Neural crest cell (in vitro differentiated cells): ENCODE data around the gene C17orf100. TPM values are rescaled to one million over a fixed set of nuclear protein-coding genes. Genes with fewer than 3 reads are reported as not detected.

Experiments
- DNase-seq: peaks from one replicate; pipeline ENCODE4 v3.0.0; 2021; ENCODE audit warnings: low read depth, mixed read lengths, low spot score
- H3K27ac Mint-ChIP-seq: one replicate; pipeline ENCODE4 v1.8.0; 2021; ENCODE audit warnings: mild to moderate bottlenecking, mixed read lengths; ENCODE audit not compliant: unreplicated experiment
- H3K27me3 Mint-ChIP-seq: 2 replicates; pipeline ENCODE4 v1.8.0; 2021; ENCODE audit warnings: low read depth, mild to moderate bottlenecking, mixed read lengths
- H3K36me3 Mint-ChIP-seq: 2 replicates; pipeline ENCODE4 v1.8.0; 2021; ENCODE audit warnings: low read depth, mild to moderate bottlenecking, mixed read lengths
- H3K4me1 Mint-ChIP-seq: 2 replicates; pipeline ENCODE4 v1.8.0; 2021; ENCODE audit warnings: mixed read lengths
- H3K4me3 Mint-ChIP-seq: one replicate; pipeline ENCODE4 v1.8.0; 2021; ENCODE audit warnings: mild to moderate bottlenecking, mixed read lengths
- H3K9me3 Mint-ChIP-seq: 2 replicates; pipeline ENCODE4 v1.8.0; 2021; ENCODE audit warnings: mixed read lengths
- CTCF ChIP-seq: fragments of 200-600 bp; sonication (generic); conservative IDR thresholded peaks from 2 replicates; pipeline ENCODE4 v1.5.0; 2021; ENCODE audit warnings: antibody characterized with exemption, mild to moderate bottlenecking
- total RNA-seq: library from RNA; stranded (reverse); gene quantifications from 2 replicates; pipeline ENCODE4 v1.2.1, GENCODE V29; 2021

C17orf100 gene
- total RNA-seq, 1 donor from 2014 or later, result 3.7 TPM

GRCh38 chr17:6610011-6610410 is 41.6 kb upstream of the C17orf100 start:
- H3K9me3 Mint-ChIP-seq, result no peaks in the 10 kb centered on the region
- DNase-seq, result no peak
- peaks cover 11% of the 10 kb centered on the region for H3K36me3 Mint-ChIP-seq
- H3K27me3 Mint-ChIP-seq, result no peaks in the 10 kb centered on the region
- H3K4me3 Mint-ChIP-seq, result no peak overlapping the region
- no peaks in the 10 kb centered on the region for H3K4me1 Mint-ChIP-seq
- H3K27ac Mint-ChIP-seq, result no peak overlapping the region
- TF ChIP-seq CTCF, result no peak

GRCh38 chr17:6611231-6611630 is 40.3 kb upstream of the C17orf100 start:
- no peak for DNase-seq
- no peak for TF ChIP-seq CTCF
- Mint-ChIP-seq H3K9me3 (no peaks in the 10 kb centered on the region), H3K27me3 (no peaks in the 10 kb centered on the region), H3K36me3 (peaks cover 6% of the 10 kb centered on the region), H3K4me1 (no peaks in the 10 kb centered on the region), H3K4me3 (no peak overlapping the region), H3K27ac (no peak overlapping the region)

- Mint-ChIP-seq H3K27me3 (no peaks in the 10 kb centered on the region), H3K27ac (no peak overlapping the region), H3K9me3 (no peaks in the 10 kb centered on the region), H3K4me1 (no peaks in the 10 kb centered on the region), H3K4me3 (no peak overlapping the region), H3K36me3 (peaks cover 4% of the 10 kb centered on the region)
- TF ChIP-seq CTCF, result no peak
- no peak for DNase-seq
Observed at GRCh38 chr17:6623941-6624340, 27.6 kb upstream of the C17orf100 start.

- H3K4me3 Mint-ChIP-seq, result no peak overlapping the region
- no peak for TF ChIP-seq CTCF
- no peak overlapping the region for H3K27ac Mint-ChIP-seq
- no peaks in the 10 kb centered on the region for H3K27me3 Mint-ChIP-seq
- H3K9me3 Mint-ChIP-seq, result no peaks in the 10 kb centered on the region
- no peak for DNase-seq
- H3K4me1 Mint-ChIP-seq, result no peaks in the 10 kb centered on the region
- peaks cover 11% of the 10 kb centered on the region for H3K36me3 Mint-ChIP-seq
Observed at GRCh38 chr17:6626616-6627015, 24.9 kb upstream of the C17orf100 start.

GRCh38 chr17:6627019-6627418 is 24.5 kb upstream of the C17orf100 start:
- Mint-ChIP-seq H3K27ac (no peak overlapping the region), H3K4me1 (no peaks in the 10 kb centered on the region), H3K4me3 (no peak overlapping the region), H3K36me3 (peaks cover 11% of the 10 kb centered on the region), H3K27me3 (no peaks in the 10 kb centered on the region), H3K9me3 (no peaks in the 10 kb centered on the region)
- no peak for DNase-seq
- no peak for TF ChIP-seq CTCF

DNA sequence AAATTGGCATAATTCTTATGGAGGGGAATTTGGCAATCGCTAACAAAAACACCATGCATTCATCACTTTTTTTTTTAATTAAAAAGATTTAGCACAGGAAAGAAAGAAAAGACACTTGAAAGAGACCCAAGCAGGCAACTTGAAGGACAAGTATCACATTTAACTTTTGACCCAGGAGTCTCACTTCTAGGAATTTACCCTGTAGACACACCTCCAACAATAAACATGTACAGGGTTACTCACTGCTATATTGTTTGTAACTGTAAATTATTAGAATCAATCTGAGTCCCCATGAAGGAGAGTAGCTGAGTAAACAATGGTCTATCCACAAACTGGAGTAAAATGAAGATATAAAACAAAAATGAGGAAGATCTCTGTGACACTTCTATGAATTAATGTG is 21.2 kb upstream of the C17orf100 start:
- H3K9me3 Mint-ChIP-seq, result no peaks in the 10 kb centered on the region
- DNase-seq, result no peak
- TF ChIP-seq CTCF, result no peak
- no peak overlapping the region for H3K27ac Mint-ChIP-seq
- H3K36me3 Mint-ChIP-seq, result peaks cover 25% of the 10 kb centered on the region
- no peak overlapping the region for H3K4me3 Mint-ChIP-seq
- no peaks in the 10 kb centered on the region for H3K4me1 Mint-ChIP-seq
- H3K27me3 Mint-ChIP-seq, result no peaks in the 10 kb centered on the region
